Esophagus squamous epithelium (tissue), 4 donors: Measurements from ENCODE around the gene AKR1B15.
"Not testable (repeated sequence)": the region's sequence is repeated elsewhere in the genome, so short reads cannot be mapped to it uniquely, and the experiment has no call there.

Experiments used
- CTCF ChIP-seq, 6 experiments: fragments of 450-650 bp in 4 of 6; fragments of 200-600 bp in 2 of 6; sonication (generic) in 2 of 6; IDR thresholded peaks; one replicate each; pipeline ENCODE4 v1.5.1; 2016 to 2019; ENCODE audit warnings: antibody characterized with exemption in 6 of 6, mild to moderate bottlenecking in 4 of 6, moderate library complexity in 4 of 6
- POLR2A ChIP-seq, 4 donors: fragments of 450-650 bp; IDR thresholded peaks; one replicate each; pipeline ENCODE4 v1.6.1; 2017; ENCODE audit warnings: antibody characterized with exemption in 4 of 4, mild to moderate bottlenecking in 4 of 4, moderate library complexity in 3 of 4

- TF ChIP-seq POLR2A, CTCF (IDR thresholded peaks at IDR 0.05): not testable (repeated sequence)
Observed at GRCh38 chr7:134536558-134536957, 12.4 kb upstream of the AKR1B15 start.
